HG03442 (cell line): ENCODE measurements around the gene ESYT3.
"Not testable (repeated sequence)": the region's sequence is repeated elsewhere in the genome, so short reads cannot be mapped to it uniquely, and the experiment has no call there.

Experiments used
- ATAC-seq: cut with Tn5 transposase; IDR thresholded peaks from one replicate; pipeline ENCODE4 v1.9.1; 2021; ENCODE audit warnings: mild to moderate bottlenecking, moderate library complexity; ENCODE audit not compliant: unreplicated experiment

The ESYT3 gene

GRCh38 chr3:138408751-138409570 is 25.5 kb upstream of the ESYT3 start:
- ATAC-seq, result no peak

DNA sequence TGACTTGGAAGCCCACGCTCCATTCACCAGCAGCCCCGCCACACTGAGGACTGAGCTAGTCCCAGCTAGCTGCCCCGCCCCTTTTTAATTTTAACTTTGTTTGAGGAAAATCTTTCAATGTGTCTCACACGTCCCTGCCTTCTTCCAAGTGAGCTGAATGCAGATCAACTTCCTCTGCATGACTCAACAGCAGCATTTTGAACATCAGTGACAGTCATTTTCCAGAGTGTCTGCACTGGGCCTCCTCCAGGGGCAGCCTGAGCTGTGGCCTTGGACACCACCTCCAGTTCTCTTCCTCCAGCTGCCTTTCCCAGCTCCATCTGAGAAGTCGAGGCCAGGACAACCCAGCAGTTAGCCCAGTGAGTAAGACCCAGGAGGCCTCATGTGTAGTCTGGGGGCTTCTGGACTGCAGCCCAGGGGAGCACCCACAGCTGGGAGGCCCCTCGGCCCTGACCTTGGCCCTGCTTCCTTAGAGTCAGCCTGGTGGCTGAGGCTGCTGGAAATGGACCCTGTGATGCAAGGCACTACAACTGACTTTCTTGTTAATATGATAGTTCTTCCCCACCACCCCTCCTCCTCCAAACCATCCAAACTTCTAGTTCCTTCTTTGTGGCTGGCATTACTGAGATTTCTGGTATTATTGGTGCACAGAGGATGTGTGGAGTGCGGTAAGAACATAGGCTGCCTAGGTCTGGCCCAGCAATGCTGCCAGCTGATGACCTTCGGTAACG is 21.4 kb upstream of the ESYT3 start:
- ATAC-seq, result no peak

GRCh38 chr3:138416236-138416635 is 18.2 kb upstream of the ESYT3 start:
- ATAC-seq, result peak; percentile 42

GRCh38 chr3:138417559-138417982 is 16.8 kb upstream of the ESYT3 start:
- ATAC-seq, result peak; percentile 69

DNA sequence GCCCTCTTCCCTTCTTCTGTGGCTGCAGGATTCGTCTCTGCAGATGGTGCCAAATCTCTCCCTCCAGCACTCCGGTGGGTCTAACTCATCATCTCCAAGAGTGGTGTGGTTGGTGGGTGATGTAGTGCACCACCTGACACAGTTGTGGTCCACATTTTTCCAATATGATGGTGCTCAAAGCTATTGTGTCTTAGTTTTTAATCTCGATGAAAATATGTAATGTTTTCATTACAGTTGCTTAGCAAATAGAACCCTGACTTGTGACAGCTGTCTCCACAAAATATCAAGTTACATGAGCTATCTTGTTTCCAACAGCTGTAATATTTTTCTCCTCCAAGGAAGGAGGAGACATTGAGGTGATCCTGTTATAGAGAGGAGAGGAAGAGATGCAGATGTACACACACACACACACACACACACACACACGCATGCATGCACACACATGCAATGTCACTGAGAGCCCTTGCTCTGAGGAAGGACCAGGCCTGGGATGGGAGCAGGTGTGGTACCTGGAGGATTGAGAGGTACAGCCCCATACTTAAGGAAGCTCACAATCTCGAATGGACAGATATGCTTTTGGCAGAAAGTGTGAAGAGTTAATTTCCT is 15.7 kb upstream of the ESYT3 start:
- no peak for ATAC-seq

- no peak for ATAC-seq
Measured at GRCh38 chr3:138423316-138423715, 11.1 kb upstream of the ESYT3 start.

- no peak for ATAC-seq
Measured at GRCh38 chr3:138424323-138424722, 10.1 kb upstream of the ESYT3 start.

DNA sequence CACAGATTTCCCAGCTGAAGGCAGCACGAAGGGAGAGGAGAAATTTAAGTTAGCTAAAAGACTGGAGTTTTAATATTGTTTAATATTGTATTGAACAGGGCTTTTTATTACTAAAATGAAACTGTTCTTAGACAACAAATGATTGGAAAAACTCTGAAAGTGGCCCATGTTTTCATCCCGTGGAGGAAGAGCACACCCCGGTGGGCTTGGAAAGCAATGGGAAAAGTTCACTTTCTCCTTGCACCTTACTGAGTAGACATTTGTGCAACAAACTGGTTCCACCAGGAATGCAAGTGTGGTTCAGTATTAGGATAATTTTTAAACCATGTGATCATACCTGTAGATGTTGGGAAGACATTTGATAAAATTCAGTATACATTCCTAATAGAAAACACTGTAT is 8.2 kb upstream of the ESYT3 start:
- no peak for ATAC-seq

- ATAC-seq, result not testable (repeated sequence)
Measured at GRCh38 chr3:138426754-138427153, 7.7 kb upstream of the ESYT3 start.

DNA sequence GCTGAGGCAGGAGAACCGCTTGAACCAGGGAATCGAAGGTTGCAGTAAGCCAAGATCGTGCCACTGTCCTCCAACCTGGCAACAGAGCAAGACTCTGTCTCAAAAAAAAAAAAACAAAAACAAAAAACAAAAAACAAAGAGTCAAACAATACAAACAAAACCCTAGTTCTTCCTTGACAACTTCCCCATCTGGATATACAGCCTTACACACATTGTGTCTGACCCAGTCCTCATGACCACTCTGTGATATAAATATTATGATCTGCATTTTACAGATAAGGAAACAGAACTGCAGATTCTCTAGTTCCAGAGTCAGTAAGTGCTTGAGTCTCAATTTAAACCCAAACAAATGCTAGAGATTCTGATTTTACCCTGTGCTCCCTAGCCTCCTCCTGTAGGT is 4.8 kb upstream of the ESYT3 start:
- no peak for ATAC-seq

DNA sequence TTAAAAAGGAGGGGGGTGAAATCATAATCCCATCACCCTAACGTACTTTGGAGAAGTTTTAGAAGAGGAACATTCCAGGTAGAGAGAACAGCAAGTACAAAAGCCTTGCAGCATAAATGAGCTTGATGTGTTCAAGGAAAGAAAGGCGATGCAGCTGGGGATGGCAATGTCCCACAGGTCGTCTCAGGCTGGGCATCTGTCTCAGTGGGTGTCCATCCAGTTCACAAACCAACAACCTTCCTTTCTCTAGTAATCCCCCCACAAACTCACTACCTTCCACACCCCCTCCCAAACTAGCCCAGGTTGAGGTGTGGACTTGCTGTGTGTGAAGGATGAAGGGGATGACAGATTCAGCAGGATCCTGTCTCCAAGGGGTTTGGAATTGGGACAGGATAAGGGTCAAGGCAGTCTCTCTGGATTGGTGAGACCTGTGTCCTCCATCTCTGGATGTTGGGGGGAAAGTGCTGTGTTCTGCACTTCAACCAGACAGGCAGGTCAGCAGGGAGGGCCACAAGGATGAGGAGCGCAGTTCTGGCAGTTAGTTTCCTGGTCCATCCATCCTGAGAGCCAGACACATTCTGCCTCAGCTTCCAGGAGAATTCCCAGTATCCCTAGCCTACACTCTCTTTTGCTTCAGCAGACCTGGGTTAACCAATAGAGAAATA is 1.7 kb upstream of the ESYT3 start:
- ATAC-seq, result no peak

GRCh38 chr3:138433892-138434275 is 532 bp upstream of the ESYT3 start:
- no peak for ATAC-seq

GRCh38 chr3:138434875-138435772 is 708 bp downstream of the ESYT3 start:
- ATAC-seq, result no peak

GRCh38 chr3:138435840-138436239 is 1.4 kb downstream of the ESYT3 start:
- ATAC-seq, result no peak

DNA sequence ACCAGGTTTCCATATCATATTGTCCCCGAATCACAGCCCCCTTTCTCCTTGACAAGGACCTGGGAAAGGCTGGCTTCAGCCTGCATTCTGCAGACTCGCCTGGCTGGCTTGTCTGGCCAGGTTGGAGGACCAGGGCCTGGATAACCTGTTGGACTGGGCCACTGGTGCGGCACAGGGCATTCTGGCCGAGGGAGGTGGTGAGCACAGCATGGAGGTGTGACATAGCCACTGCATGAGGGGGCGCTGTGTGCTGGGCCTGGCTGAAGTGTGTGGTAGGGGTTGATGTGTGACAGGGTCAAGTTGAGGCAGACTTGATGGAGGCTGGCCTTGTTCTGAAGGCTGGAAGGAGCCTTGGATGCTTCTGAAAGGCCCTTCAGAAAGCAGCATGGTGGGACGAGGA is 2.9 kb downstream of the ESYT3 start:
- ATAC-seq, result no peak

DNA sequence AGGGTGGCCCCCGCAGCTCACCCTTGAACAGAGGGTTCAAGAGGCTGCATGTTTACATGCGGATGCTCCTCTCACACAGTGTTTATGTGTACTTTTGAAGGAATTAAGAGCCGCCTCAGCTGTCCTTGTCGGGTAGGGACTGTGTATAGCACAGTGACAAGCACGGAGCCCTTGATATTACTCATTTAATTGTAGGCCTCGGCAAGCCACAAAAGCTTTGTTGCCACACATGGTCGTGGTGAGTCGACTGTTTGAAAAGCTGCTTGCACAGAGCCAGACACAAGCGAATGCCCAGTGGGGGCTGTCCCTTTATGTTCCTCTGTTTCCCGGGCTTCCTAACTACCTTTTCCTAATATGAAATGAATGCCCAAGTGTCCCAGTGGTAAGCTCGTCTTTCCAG is 4.5 kb downstream of the ESYT3 start:
- no peak for ATAC-seq

GRCh38 chr3:138439646-138440045 is 5.2 kb downstream of the ESYT3 start:
- no peak for ATAC-seq

GRCh38 chr3:138440121-138440521 is 5.7 kb downstream of the ESYT3 start:
- no peak for ATAC-seq

DNA sequence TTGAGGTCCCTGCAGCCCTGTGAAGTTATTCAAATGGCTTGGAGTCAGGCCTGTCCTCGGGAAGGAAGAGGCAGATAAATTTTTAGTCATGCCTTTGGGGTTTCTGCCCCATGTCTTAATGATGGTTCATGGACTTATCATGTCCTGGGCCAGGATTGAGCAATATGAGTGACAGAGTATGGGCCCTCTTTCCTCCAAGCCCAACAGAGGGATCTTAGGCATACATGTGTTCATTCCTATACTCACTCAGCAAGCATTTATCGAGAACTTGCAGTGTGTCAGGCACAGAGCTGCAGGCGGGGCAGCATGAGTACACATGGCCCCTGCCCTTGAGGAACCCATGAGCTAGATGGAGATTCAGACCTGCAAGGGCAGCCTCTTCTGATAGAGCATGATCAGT is 6.2 kb downstream of the ESYT3 start:
- ATAC-seq, result no peak

DNA sequence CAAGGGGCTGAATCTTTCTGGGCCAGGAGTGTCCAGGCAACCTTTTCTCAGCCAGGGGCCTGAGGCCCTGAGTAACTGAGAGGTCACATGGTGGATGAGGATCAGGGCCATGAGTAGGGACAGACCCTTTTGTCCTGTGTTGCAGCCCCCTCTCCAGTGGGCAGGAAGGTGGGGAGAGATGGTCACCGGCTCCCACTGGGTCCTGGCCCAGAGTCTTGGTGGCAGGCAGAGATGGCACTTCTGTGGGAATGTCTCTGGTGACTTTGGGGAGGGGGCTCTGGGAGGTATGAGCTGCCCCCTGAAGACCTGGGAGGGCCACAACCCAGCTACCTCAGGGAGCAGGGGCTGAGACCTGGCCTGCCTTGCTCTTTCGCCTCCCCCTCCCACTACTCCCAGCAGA is 6.8 kb downstream of the ESYT3 start:
- no peak for ATAC-seq
